ENCODE measurements around the gene C12orf60. TPM values are rescaled to one million over a fixed set of nuclear protein-coding genes. Genes with fewer than 3 reads are reported as not detected.

C12orf60 gene
- total RNA-seq, 1 experiment from 2014 or later, result 1.8 TPM

DNA sequence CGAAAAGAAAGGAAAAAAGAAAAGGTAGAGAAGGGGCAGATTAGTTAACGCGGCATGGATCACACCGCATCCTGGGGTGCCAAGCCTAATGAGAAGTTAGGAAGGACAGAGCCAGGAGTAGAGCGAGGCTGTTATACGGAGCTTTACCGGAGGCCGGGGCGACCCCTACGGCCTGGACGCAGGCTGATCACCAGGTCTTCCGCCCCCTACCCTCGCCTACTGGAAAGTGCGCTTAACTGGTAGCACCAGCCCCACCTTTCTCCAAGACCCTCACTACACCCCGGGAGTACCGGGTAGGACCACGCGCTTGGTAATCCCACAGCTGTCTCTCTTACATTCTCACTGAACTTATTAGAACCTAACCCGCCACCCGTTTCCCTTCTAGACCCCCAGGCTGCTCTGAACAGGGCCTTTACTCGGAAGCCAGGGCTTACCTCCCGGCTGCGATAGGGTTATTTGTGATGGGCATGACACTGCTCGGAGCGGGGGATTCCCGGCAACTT lies 34.0 kb upstream of the C12orf60 start (continued):
- TF ChIP-seq ZNF425 (CRISPR knock-in tag; conservative IDR thresholded peaks at IDR 0.05) (peak; percentile 42; the same call in 1 of the 2 replicates), NR3C1 (CRISPR knock-in tag; conservative IDR thresholded peaks at IDR 0.05; ENCODE audit: low read depth) (no peak), SMAD3 (CRISPR knock-in tag; IDR thresholded peaks at IDR 0.05; ENCODE audit: borderline replicate concordance) (no peak), ZNF138 (CRISPR knock-in tag; conservative IDR thresholded peaks at IDR 0.05) (no peak), NFE2L1 (CRISPR knock-in tag; IDR thresholded peaks at IDR 0.05) (no peak), ATF1 (CRISPR knock-in tag; IDR thresholded peaks at IDR 0.05) (no peak), HMGA2 (CRISPR knock-in tag; IDR thresholded peaks at IDR 0.05) (no peak), CREB1 (CRISPR knock-in tag; IDR thresholded peaks at IDR 0.05) (no peak), SP1 (CRISPR knock-in tag; conservative IDR thresholded peaks at IDR 0.05) (no peak), SMAD4 (CRISPR knock-in tag; IDR thresholded peaks at IDR 0.05) (no peak), ZNF512 (CRISPR knock-in tag; IDR thresholded peaks at IDR 0.05; ENCODE audit: borderline replicate concordance) (no peak), RORB (CRISPR knock-in tag; IDR thresholded peaks at IDR 0.05) (no peak)
- TF ChIP-seq, protein P1, sequence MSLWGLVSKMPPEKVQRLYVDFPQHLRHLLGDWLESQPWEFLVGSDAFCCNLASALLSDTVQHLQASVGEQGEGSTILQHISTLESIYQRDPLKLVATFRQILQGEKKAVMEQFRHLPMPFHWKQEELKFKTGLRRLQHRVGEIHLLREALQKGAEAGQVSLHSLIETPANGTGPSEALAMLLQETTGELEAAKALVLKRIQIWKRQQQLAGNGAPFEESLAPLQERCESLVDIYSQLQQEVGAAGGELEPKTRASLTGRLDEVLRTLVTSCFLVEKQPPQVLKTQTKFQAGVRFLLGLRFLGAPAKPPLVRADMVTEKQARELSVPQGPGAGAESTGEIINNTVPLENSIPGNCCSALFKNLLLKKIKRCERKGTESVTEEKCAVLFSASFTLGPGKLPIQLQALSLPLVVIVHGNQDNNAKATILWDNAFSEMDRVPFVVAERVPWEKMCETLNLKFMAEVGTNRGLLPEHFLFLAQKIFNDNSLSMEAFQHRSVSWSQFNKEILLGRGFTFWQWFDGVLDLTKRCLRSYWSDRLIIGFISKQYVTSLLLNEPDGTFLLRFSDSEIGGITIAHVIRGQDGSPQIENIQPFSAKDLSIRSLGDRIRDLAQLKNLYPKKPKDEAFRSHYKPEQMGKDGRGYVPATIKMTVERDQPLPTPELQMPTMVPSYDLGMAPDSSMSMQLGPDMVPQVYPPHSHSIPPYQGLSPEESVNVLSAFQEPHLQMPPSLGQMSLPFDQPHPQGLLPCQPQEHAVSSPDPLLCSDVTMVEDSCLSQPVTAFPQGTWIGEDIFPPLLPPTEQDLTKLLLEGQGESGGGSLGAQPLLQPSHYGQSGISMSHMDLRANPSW (CRISPR knock-in tag; conservative IDR thresholded peaks at IDR 0.05; ENCODE audit: low read depth), result no peak

DNA sequence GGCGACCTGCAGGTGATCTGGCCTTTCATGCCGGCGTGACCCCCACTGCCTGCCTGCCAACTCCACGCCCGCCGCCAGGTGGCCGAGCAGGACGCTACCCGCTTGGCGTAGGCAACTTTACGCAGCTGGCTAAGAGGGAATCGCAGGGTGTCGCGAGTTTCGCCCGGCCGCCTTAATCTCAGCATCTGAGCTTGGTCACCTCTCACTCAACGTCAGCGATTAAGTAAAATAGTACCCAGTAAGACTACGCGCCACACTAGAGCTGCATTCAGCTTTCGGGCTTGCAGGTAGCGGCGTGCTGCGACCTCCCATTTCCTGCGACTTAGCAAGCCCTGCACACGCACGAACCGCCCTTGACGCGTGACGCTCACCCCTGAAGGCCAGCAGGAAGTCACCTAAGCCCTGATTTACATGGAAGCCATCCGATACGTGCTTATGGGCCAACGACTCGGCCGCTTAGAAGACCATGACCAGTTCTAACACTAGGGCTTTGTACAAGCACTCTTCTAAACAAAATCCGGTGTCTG lies 33.4 kb upstream of the C12orf60 start:
- DNase-seq (ENCODE audit: low spot score), result peak; percentile 89
- CTCF ChIA-PET, result interaction anchor here (0.5 to 3.5 kb wide), 6 partner anchors 14 to 1725 kb away, joined by 3 to 21 read pairs (median 7); partner anchors contain the start of genes C12orf60 and WBP11
- Mint-ChIP-seq H3K4me1 (peaks cover 40% of the 10 kb centered on the region), H3K27ac (peak overlapping the region; percentile 100), H3K36me3 (peaks cover 32% of the 10 kb centered on the region), H3K27me3 (ENCODE audit: low read depth) (no peaks in the 10 kb centered on the region; the same call in 1 of the 2 replicates), H3K4me3 (peak overlapping the region; percentile 99), H3K9me3 (peaks cover 12% of the 10 kb centered on the region)
- POLR2A ChIA-PET, result interaction anchor here (0.7 to 3.2 kb wide), 9 partner anchors 12 to 1514 kb away, joined by 3 to 23 read pairs (median 3); partner anchors contain the start of genes C12orf60 and WBP11
- ATAC-seq, result peak; percentile 17
- TF ChIP-seq ZNF532 (CRISPR knock-in tag; IDR thresholded peaks at IDR 0.05; ENCODE audit: borderline replicate concordance), result peak; percentile 89
- TF ChIP-seq ZNF512 (CRISPR knock-in tag; IDR thresholded peaks at IDR 0.05; ENCODE audit: borderline replicate concordance), result no peak
- peak; percentile 94 for TF ChIP-seq NFE2L1 (CRISPR knock-in tag; IDR thresholded peaks at IDR 0.05)
- peak; percentile 9; the same call in 1 of the 2 replicates for TF ChIP-seq JUN (CRISPR knock-in tag; IDR thresholded peaks at IDR 0.05)
- TF ChIP-seq TP53 (CRISPR knock-in tag; IDR thresholded peaks at IDR 0.05), result 0 out of 2 replicates have a peak, but pooled peaks have one; percentile 19
- TF ChIP-seq ELF4 (CRISPR knock-in tag; IDR thresholded peaks at IDR 0.05; ENCODE audit: low read depth), result no peak
- TF ChIP-seq CREB1 (CRISPR knock-in tag; IDR thresholded peaks at IDR 0.05), result no peak
- no peak for TF ChIP-seq GRHL2 (CRISPR knock-in tag; IDR thresholded peaks at IDR 0.05; ENCODE audit: insufficient replicate concordance, severe bottlenecking)
- 0 out of 2 replicates have a peak, but pooled peaks have one; percentile 34 for TF ChIP-seq CBFB (CRISPR knock-in tag; IDR thresholded peaks at IDR 0.05; ENCODE audit: low read depth)
- peak; percentile 63 for TF ChIP-seq SMAD4 (CRISPR knock-in tag; IDR thresholded peaks at IDR 0.05)
- peak; percentile 94 for TF ChIP-seq FOXP1 (CRISPR knock-in tag; IDR thresholded peaks at IDR 0.05; ENCODE audit: borderline replicate concordance)
- TF ChIP-seq, protein P2, sequence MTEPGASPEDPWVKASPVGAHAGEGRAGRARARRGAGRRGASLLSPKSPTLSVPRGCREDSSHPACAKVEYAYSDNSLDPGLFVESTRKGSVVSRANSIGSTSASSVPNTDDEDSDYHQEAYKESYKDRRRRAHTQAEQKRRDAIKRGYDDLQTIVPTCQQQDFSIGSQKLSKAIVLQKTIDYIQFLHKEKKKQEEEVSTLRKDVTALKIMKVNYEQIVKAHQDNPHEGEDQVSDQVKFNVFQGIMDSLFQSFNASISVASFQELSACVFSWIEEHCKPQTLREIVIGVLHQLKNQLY (CRISPR knock-in tag; IDR thresholded peaks at IDR 0.05), result peak; percentile 90; the same call in 1 of the 2 replicates
- TF ChIP-seq IRF2 (CRISPR knock-in tag; IDR thresholded peaks at IDR 0.05; ENCODE audit: borderline replicate concordance, low read depth), result 0 out of 2 replicates have a peak, but pooled peaks have one; percentile 74
